GM12878 (cell line): ENCODE data around the gene PHF23. TPM values are rescaled to one million over a fixed set of nuclear protein-coding genes. Genes with fewer than 3 reads are reported as not detected.

Source experiments
- ATF3 ChIP-seq: IDR thresholded peaks from 2 replicates; pipeline ENCODE4 v1.6.1; 2011; ENCODE audit warnings: low read depth, mild to moderate bottlenecking, low read length, moderate library complexity, borderline replicate concordance; ENCODE audit errors: extremely low read depth
- BCL3 ChIP-seq: IDR thresholded peaks from 2 replicates; pipeline ENCODE4 v1.6.1; 2011; ENCODE audit warnings: borderline replicate concordance, low read depth, mild to moderate bottlenecking, moderate library complexity, low read length; ENCODE audit not compliant: insufficient read depth, poor library complexity, severe bottlenecking
- BHLHE40 ChIP-seq, 2 experiments: fragments of 450-650 bp in 1 of 2; IDR thresholded peaks; 2 replicates each; pipeline ENCODE4 v1.6.1; 2011 to 2017; ENCODE audit warnings: low read depth in 2 of 2, borderline replicate concordance in 1 of 2, improper control_type of control experiment in 1 of 2, low read length in 1 of 2, mild to moderate bottlenecking in 1 of 2
- CREB1 ChIP-seq: IDR thresholded peaks from 2 replicates; pipeline ENCODE4 v1.6.1; 2012; ENCODE audit warnings: low read depth, mild to moderate bottlenecking, inconsistent platforms
- E2F8 ChIP-seq: fragments of 450-650 bp; IDR thresholded peaks from 2 replicates; pipeline ENCODE4 v1.6.1; 2018; ENCODE audit warnings: mild to moderate bottlenecking, low read depth, moderate library complexity; ENCODE audit not compliant: partially characterized antibody
- KDM1A ChIP-seq: fragments of 200-600 bp; sonication (generic); IDR thresholded peaks from 2 replicates; pipeline ENCODE4 v1.6.1; 2016; ENCODE audit warnings: borderline replicate concordance
- NRF1 ChIP-seq: conservative IDR thresholded peaks from 2 replicates; pipeline ENCODE4 v1.6.1; 2011; ENCODE audit warnings: mild to moderate bottlenecking, low read depth, low read length, improper control_type of control experiment
- PBX3 ChIP-seq: IDR thresholded peaks from 2 replicates; pipeline ENCODE4 v1.6.1; 2011; ENCODE audit warnings: mild to moderate bottlenecking, low read depth, low read length, moderate library complexity; ENCODE audit not compliant: insufficient replicate concordance
- PML ChIP-seq: IDR thresholded peaks from 2 replicates; pipeline ENCODE4 v1.6.1; 2012; ENCODE audit warnings: low read length, inconsistent platforms
- POU2F2 ChIP-seq: IDR thresholded peaks from 3 replicates; pipeline ENCODE4 v1.6.1; 2011; ENCODE audit warnings: low read depth, mild to moderate bottlenecking, low read length, borderline replicate concordance
- RBBP5 ChIP-seq: fragments of 200-600 bp; sonication (generic); conservative IDR thresholded peaks from 2 replicates; pipeline ENCODE4 v1.6.1; 2016
- RELA ChIP-seq: fragments of 450-650 bp; IDR thresholded peaks from 2 replicates; pipeline ENCODE4 v1.8.0; 2014; ENCODE audit warnings: borderline replicate concordance; ENCODE audit not compliant: partially characterized antibody
- SPI1 ChIP-seq: IDR thresholded peaks from 2 replicates; pipeline ENCODE4 v1.6.1; 2011; ENCODE audit warnings: low read depth, mild to moderate bottlenecking, low read length, moderate library complexity, borderline replicate concordance; ENCODE audit not compliant: insufficient read depth
- SREBF2 ChIP-seq: IDR thresholded peaks from 2 replicates; pipeline ENCODE4 v1.6.1; 2012; ENCODE audit warnings: mild to moderate bottlenecking, low read length
- TAF1 ChIP-seq: IDR thresholded peaks from 2 replicates; pipeline ENCODE4 v1.6.1; 2011; ENCODE audit warnings: mild to moderate bottlenecking, low read depth, low read length, borderline replicate concordance
- TCF12 ChIP-seq: IDR thresholded peaks from 2 replicates; pipeline ENCODE4 v1.6.1; 2011; ENCODE audit warnings: low read depth, mild to moderate bottlenecking, low read length
- USF1 ChIP-seq: IDR thresholded peaks from 2 replicates; pipeline ENCODE4 v1.6.1; 2011; ENCODE audit warnings: borderline replicate concordance, low read depth, mild to moderate bottlenecking, moderate library complexity, mixed read lengths, low read length; ENCODE audit not compliant: insufficient read depth; ENCODE audit errors: extremely low read length
- YY1 ChIP-seq: IDR thresholded peaks from 2 replicates; pipeline ENCODE4 v1.6.1; 2011; ENCODE audit warnings: low read depth, mild to moderate bottlenecking, low read length
- polyA plus RNA-seq, 11 experiments: library from polyadenylated mRNA; depleted of rRNA in 4 of 11; unstranded in 6 of 11; stranded (reverse) in 5 of 11; fragments of >200 nt; fragmentation: Nextera tagmentation in 4 of 11; fragmentation: Illumina TruSeq in 1 of 11; extraction: Ambion mirVana in 4 of 11; extraction: Trizol in 1 of 11; gene quantifications; 1 replicate in 1 of 11; 2 replicates in 10 of 11; pipeline versions ENCODE4 v1.2.1 to v1.2.3, GENCODE V29; 2011 to 2016; ENCODE audit warnings: inconsistent platforms in 2 of 11, missing spikeins in 2 of 11, low read depth in 1 of 11
- total RNA-seq, 4 experiments: library from RNA; depleted of rRNA in 3 of 4; stranded (reverse); fragments of >200 nt in 3 of 4; fragmentation: Illumina TruSeq in 1 of 4; extraction: Trizol in 1 of 4; gene quantifications; 2 replicates each; pipeline versions ENCODE4 v1.2.1 to v1.2.3, GENCODE V29; 2013 to 2021
- TF ChIP-seq, protein P1 (sequence below): IDR thresholded peaks from 2 replicates; pipeline ENCODE4 v1.6.1; 2011; ENCODE audit warnings: low read depth, low read length, improper control_type of control experiment, borderline replicate concordance

Gene PHF23
- total and polyA plus RNA-seq, 10 of the 15 experiments (the other 5 are each of a cell fraction or from before 2014, with no cell fraction given): 8.2 to 84.8 (median 32.6) TPM

DNA sequence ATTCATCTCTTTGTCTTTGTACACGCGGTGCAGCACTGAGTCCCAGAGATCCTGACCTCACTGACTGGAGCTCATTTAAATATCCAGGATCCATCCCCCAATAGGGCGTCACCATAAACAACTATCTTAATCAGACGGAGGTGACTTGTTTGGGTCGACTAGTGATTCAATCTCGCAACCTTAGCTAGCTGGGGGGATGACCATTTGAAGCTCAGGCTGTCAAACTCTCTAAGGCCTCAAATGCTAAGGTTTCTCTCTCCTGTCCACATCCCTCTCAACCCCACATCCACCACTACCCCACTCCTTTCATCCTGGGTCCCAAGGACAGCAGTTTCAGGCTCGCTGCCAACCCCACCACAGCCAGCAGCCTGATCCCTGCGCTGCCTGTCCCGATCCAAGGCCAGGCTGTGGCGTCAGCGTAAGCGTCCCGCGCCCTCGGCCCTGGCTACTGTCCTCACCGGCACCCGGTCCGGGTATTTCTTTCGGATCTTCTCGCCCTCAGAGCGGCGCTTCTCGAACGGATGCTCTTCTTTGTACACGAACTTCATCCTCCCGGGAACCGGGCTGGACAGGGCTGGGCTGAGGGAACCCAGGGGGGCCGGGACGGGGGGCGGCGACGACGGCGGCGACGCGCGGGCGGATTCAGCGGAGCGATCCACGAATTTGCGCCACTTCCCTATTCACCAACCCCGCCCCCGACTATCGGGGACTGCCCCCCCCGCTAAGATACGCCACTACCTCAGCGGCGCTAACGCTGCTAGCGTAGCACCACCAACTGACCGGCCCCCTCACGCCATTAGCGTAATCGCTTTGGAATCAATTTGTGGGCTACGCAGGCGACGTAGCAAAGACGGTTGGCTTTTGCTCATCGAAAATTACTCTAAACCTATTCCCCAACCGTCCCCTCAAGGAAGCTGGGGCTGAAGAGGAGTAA is 2.8 kb upstream of the PHF23 start, which contains the start of gene GABARAP (continued):
- peak; percentile 63 for TF ChIP-seq BCL3
- peak; percentile 74; the same call in 1 of the 2 replicates for TF ChIP-seq CREB1
- 0 out of 2 replicates have a peak, but pooled peaks have one; percentile 17 for TF ChIP-seq TCF12
- peak; percentile 41; the same call in 1 of the 2 replicates for TF ChIP-seq TAF1
- TF ChIP-seq ATF3: 0 out of 2 replicates have a peak, but pooled peaks have one; percentile 22
- TF ChIP-seq PBX3: peak; percentile 7
- no peak for TF ChIP-seq RELA
- no peak for TF ChIP-seq KDM1A
- TF ChIP-seq POU2F2: no peak
- no peak for TF ChIP-seq RBBP5
- TF ChIP-seq E2F8: no peak
- TF ChIP-seq SREBF2: no peak
- no peak for TF ChIP-seq NRF1
- TF ChIP-seq, protein P1, sequence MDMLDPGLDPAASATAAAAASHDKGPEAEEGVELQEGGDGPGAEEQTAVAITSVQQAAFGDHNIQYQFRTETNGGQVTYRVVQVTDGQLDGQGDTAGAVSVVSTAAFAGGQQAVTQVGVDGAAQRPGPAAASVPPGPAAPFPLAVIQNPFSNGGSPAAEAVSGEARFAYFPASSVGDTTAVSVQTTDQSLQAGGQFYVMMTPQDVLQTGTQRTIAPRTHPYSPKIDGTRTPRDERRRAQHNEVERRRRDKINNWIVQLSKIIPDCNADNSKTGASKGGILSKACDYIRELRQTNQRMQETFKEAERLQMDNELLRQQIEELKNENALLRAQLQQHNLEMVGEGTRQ: no peak
- peak; percentile 53 to 72; a peak in 3 of 4 replicates for TF ChIP-seq BHLHE40 (IDR thresholded peaks at IDR 0.05; ENCODE audit: borderline replicate concordance in 1 of 2, low read depth in 2 of 2, low read length in 1 of 2)
- TF ChIP-seq YY1: peak; percentile 49; the same call in 1 of the 2 replicates
- TF ChIP-seq USF1: no peak
- peak; percentile 87 for TF ChIP-seq SPI1
- no peak for TF ChIP-seq PML
